Endothelial cell of umbilical vein (primary cell): ENCODE data around the gene IL9.

Experiments used
- EZH2 ChIP-seq: IDR thresholded peaks from 2 replicates; pipeline ENCODE4 v1.6.1; 2012; ENCODE audit warnings: borderline replicate concordance, low read depth, mild to moderate bottlenecking, moderate library complexity, low read length, inconsistent platforms; ENCODE audit not compliant: severe bottlenecking
- GATA2 ChIP-seq: IDR thresholded peaks from 2 replicates; pipeline ENCODE4 v1.7.0; 2011; ENCODE audit warnings: low read depth, mild to moderate bottlenecking, moderate library complexity, mixed read lengths, low read length; ENCODE audit not compliant: insufficient read length, insufficient read depth
- JUN ChIP-seq: IDR thresholded peaks from 2 replicates; pipeline ENCODE4 v1.6.1; 2011; ENCODE audit warnings: borderline replicate concordance, low read depth; ENCODE audit not compliant: insufficient read length, insufficient read depth
- MYC ChIP-seq: IDR thresholded peaks from one replicate; pipeline ENCODE4 v1.6.1; 2011; ENCODE audit warnings: mild to moderate bottlenecking, low read depth, low read length
- POLR2A ChIP-seq: IDR thresholded peaks from 2 replicates; pipeline ENCODE4 v1.6.1; 2012; ENCODE audit warnings: low read depth, mild to moderate bottlenecking, control low read depth, low read length
- POLR2AphosphoS5 ChIP-seq: IDR thresholded peaks from 2 replicates; pipeline ENCODE4 v1.6.1; 2012; ENCODE audit warnings: low read depth, mild to moderate bottlenecking, control low read depth, low read length, moderate library complexity; ENCODE audit not compliant: insufficient read depth
- TF ChIP-seq, protein P1 (sequence below), 2 donors: IDR thresholded peaks; 1 replicate in 1 of 2; 2 replicates in 1 of 2; pipeline ENCODE4 v1.5.1; 2011; ENCODE audit warnings: low read length in 2 of 2, mild to moderate bottlenecking in 2 of 2, moderate library complexity in 2 of 2, control low read depth in 1 of 2, inconsistent platforms in 1 of 2, low read depth in 1 of 2; ENCODE audit not compliant: insufficient read depth in 1 of 2; ENCODE audit errors: extremely low read depth in 1 of 2
- TF ChIP-seq, protein P2 (sequence below): IDR thresholded peaks from 2 replicates; pipeline ENCODE4 v1.6.1; 2011; ENCODE audit not compliant: insufficient read depth, insufficient read length

DNA sequence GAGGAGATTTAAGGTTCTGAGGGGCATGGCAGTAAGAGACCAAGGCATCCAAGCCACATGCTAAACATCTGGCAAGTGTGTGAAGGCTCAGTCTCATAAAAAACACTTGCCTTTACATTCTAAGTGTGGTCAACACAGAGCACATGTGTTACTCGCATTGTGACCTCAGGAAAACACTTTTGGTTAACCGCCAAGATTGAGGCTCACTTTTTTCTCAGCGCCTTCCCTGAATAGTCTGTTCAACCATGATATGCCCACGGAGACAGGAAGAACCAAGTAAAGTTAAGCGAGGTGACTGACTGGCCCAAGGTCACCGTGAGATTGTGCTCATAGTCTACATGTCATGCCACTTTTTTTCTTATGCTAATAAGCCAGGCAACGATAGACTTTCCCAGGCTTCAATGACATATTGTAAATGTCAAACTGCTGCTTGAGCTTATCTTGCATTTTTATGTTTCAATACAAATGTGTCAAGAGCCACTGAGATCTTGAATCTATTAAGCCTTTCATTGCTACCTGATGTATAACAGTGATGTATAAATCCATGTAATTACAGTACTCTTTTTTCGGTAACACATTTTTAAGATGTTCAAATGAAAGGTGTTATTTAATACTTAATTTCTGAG lies 21.1 kb upstream of the IL9 start:
- no peak for TF ChIP-seq EZH2
- TF ChIP-seq, protein P1, sequence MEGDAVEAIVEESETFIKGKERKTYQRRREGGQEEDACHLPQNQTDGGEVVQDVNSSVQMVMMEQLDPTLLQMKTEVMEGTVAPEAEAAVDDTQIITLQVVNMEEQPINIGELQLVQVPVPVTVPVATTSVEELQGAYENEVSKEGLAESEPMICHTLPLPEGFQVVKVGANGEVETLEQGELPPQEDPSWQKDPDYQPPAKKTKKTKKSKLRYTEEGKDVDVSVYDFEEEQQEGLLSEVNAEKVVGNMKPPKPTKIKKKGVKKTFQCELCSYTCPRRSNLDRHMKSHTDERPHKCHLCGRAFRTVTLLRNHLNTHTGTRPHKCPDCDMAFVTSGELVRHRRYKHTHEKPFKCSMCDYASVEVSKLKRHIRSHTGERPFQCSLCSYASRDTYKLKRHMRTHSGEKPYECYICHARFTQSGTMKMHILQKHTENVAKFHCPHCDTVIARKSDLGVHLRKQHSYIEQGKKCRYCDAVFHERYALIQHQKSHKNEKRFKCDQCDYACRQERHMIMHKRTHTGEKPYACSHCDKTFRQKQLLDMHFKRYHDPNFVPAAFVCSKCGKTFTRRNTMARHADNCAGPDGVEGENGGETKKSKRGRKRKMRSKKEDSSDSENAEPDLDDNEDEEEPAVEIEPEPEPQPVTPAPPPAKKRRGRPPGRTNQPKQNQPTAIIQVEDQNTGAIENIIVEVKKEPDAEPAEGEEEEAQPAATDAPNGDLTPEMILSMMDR (IDR thresholded peaks at IDR 0.05; ENCODE audit: extremely low read depth in 1 of 2, insufficient read depth in 1 of 2, low read depth in 1 of 2, low read length in 2 of 2): no peak
- TF ChIP-seq POLR2AphosphoS5: no peak
- no peak for TF ChIP-seq POLR2A
- TF ChIP-seq, protein P2, sequence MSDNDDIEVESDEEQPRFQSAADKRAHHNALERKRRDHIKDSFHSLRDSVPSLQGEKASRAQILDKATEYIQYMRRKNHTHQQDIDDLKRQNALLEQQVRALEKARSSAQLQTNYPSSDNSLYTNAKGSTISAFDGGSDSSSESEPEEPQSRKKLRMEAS: no peak
- TF ChIP-seq JUN: no peak
- TF ChIP-seq MYC: no peak
- no peak for TF ChIP-seq GATA2
